ENCODE results near the gene OR10H3. TPM values are rescaled to one million over a fixed set of nuclear protein-coding genes. Genes with fewer than 3 reads are reported as not detected.

OR10H3 gene, protein sequence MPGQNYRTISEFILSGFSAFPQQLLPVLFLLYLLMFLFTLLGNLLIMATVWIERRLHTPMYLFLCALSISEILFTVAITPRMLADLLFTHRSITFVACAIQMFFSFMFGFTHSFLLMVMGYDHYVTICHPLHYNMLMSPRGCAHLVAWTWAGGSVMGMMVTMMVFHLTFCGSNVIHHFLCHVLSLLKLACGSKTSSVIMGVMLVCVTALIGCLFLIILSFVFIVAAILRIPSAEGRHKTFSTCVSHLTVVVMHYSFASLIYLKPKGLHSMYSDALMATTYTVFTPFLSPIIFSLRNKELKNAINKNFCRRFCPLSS
- total RNA-seq: not detected
- not detected for polyA plus RNA-seq

DNA sequence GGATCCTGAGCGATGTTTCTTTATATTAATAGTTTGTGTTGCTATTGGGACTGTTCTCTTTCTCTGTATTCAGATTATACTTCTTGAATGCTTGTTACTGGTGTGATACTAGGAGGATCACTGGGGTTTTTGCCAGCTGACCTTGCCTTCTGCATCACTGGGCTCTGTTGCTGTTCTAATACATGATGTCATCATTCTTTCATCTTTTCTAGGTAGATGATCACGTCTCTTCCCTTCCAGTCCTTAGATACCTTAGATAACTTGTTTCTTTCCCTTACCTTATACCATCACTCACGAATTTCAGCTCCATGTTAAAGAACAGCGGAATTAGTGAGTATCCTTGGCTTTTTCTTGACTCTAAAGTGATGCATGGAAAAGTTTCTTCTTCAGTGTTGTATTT, at the start of gene OR10H3:
OR10H3 (plus strand) TSS at position 264 of the 400 bp plus-strand sequence. CDS start 3,408 bp downstream, outside the sequence.
- Histone ChIP-seq H3K9me3 (ENCODE audit: control insufficient read depth in 1 of 2, low read length in 2 of 2) (no peaks in the 10 kb centered on the region), H3K27ac (ENCODE audit: low read depth, low read length) (no peak within 1 kb of the TSS), H3K27me3 (ENCODE audit: insufficient read depth, low read length) (no peaks in the 10 kb centered on the region), H3K4me3 (ENCODE audit: low read length in 2 of 2) (no peak within 1 kb of the TSS), H3K4me1 (ENCODE audit: insufficient read depth, low read length) (no peaks in the 10 kb centered on the region), H3K36me3 (ENCODE audit: insufficient read depth, low read length) (no peaks in the 10 kb centered on the region)
- Mint-ChIP-seq H3K27ac (no peak within 1 kb of the TSS), H3K9me3 (peaks cover 3 to 18% (median 13%) of the 10 kb centered on the region in 8 donors), H3K4me3 (no peak within 1 kb of the TSS), H3K4me1 (no peaks in the 10 kb centered on the region), H3K36me3 (peaks cover 0 to 5% of the 10 kb centered on the region in 2 donors), H3K27me3 (peaks cover 10 to 14% of the 10 kb centered on the region in 2 donors)
- intact Hi-C loops (cut with micrococcal nuclease): no loop called here
- POLR2A ChIA-PET (ENCODE audit: partially characterized antibody): no interaction called here
- DNase-seq: no peak
- CTCF ChIA-PET (ENCODE audit: partially characterized antibody): no interaction called here

DNA sequence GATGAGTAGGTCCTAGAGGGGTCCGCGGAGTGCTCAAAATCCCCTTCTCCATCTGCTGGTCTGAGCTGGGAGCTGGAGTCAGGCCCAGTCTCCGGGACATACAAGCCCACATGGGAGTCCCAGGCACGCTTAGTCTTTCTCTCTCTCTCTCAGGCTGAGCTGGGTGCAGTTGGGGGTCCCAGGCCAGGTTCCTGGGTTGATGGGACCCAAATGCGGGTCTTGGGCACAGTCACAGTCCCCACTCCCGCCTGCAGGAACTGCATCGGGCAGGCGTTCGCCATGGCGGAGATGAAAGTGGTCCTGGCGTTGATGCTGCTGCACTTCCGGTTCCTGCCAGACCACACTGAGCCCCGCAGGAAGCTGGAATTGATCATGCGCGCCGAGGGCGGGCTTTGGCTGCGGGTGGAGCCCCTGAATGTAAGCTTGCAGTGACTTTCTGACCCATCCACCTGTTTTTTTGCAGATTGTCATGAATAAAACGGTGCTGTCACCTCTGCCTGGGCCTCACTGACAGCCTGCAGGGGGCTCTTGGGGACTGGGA, 41.1 kb upstream of the OR10H3 start:
- Histone ChIP-seq H3K27ac (ENCODE audit: low read depth, low read length) (no peak overlapping the region), H3K36me3 (ENCODE audit: insufficient read depth, low read length) (no peaks in the 10 kb centered on the region), H3K27me3 (ENCODE audit: insufficient read depth, low read length) (peaks cover 3% of the 10 kb centered on the region), H3K4me1 (ENCODE audit: insufficient read depth, low read length) (no peaks in the 10 kb centered on the region), H3K4me3 (ENCODE audit: low read length in 2 of 2) (no peak overlapping the region), H3K9me3 (ENCODE audit: control insufficient read depth in 1 of 2, low read length in 2 of 2) (no peaks in the 10 kb centered on the region)
- H3K36me3 Mint-ChIP-seq: no peaks in the 10 kb centered on the region
- H3K27ac Mint-ChIP-seq: no peak overlapping the region
- peaks cover 0 to 8% (median 2%) of the 10 kb centered on the region in 8 donors for H3K9me3 Mint-ChIP-seq
- DNase-seq: no peak
- CTCF ChIA-PET (ENCODE audit: partially characterized antibody): no interaction called here
- no peaks in the 10 kb centered on the region for H3K4me1 Mint-ChIP-seq
- H3K4me3 Mint-ChIP-seq: no peak overlapping the region
- intact Hi-C loops (cut with micrococcal nuclease): no loop called here
- peaks cover 21 to 25% of the 10 kb centered on the region in 2 donors for H3K27me3 Mint-ChIP-seq
- POLR2A ChIA-PET (ENCODE audit: partially characterized antibody): interaction anchor here (0.7 kb wide), 1 partner anchor 86 kb away, joined by 3 read pairs; no protein-coding TSS in a partner anchor

DNA sequence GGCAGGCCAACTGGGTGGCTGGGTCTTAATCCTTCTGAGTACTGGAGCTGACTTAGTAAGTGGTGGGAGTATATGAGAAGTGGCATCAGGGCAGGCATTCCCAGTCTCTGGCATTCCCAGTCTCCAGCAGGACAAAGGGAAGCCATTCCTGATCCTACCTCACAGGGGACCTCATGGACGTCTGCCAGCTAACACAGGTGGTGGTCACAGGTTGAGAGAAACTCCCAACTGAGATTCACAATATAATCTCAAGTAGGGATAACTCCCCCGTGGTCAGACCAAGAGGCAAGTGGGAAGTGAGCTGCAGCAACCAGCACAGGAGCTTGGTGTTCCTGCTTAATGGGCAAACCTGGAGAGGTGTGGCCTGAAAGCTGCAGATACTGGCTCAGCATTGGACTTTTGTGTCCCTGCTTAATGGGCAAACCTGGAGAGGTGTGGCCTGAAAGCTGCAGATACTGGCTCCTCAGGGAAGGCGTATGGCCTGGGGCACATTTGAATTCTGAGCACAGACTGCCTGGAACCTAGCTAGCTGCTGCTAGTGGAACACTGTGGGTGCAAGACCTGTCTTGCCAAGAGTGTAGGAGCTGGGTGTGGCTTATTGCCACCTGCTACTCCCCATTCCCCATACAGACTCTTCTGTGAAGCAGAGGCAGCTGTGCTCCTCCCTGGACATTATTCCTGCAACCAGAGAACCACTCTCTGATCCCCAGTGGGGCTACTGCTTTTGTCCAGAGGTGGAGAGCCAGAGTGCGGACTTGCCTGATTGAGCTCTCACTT, 35.8 kb upstream of the OR10H3 start:
- no peaks in the 10 kb centered on the region for H3K36me3 ChIP-seq (ENCODE audit: insufficient read depth, low read length)
- POLR2A ChIA-PET (ENCODE audit: partially characterized antibody): no interaction called here
- no peak overlapping the region for H3K27ac ChIP-seq (ENCODE audit: low read depth, low read length)
- H3K4me1 Mint-ChIP-seq: no peaks in the 10 kb centered on the region
- no peak for DNase-seq
- H3K9me3 ChIP-seq (ENCODE audit: control insufficient read depth in 1 of 2, low read length in 2 of 2): no peaks in the 10 kb centered on the region
- H3K27me3 Mint-ChIP-seq: peaks cover 20 to 35% of the 10 kb centered on the region in 2 donors
- CTCF ChIA-PET (ENCODE audit: partially characterized antibody): no interaction called here
- intact Hi-C loops (cut with micrococcal nuclease): no loop called here
- H3K9me3 Mint-ChIP-seq: peaks cover 0 to 8% (median 6%) of the 10 kb centered on the region in 8 donors
- H3K4me1 ChIP-seq (ENCODE audit: insufficient read depth, low read length): no peaks in the 10 kb centered on the region
- no peak overlapping the region for H3K4me3 ChIP-seq (ENCODE audit: low read length in 2 of 2)
- no peak overlapping the region for H3K27ac Mint-ChIP-seq
- H3K27me3 ChIP-seq (ENCODE audit: insufficient read depth, low read length): peaks cover 3% of the 10 kb centered on the region
- H3K36me3 Mint-ChIP-seq: no peaks in the 10 kb centered on the region
- no peak overlapping the region for H3K4me3 Mint-ChIP-seq

DNA sequence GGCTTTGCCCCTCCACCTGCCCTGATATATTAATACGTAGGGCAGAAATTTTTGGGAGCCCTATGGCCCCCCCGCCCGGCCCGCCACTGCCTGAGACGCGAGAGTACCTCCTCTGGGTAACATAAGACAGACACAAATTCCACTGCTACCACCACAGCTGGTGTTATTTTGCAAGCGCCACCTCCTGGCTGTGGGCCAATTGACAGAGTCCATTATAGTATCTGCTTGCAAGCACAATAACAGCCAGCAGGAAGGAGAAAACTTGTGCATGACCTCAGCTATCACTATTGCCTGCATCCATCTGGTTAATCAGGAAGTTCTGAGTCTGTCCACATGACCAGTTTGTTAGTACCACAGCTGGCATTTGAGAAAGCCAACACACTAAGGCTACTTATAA, 35.3 kb upstream of the OR10H3 start:
- H3K27me3 ChIP-seq (ENCODE audit: insufficient read depth, low read length): peaks cover 3% of the 10 kb centered on the region
- no peaks in the 10 kb centered on the region for H3K36me3 ChIP-seq (ENCODE audit: insufficient read depth, low read length)
- no peak overlapping the region for H3K27ac ChIP-seq (ENCODE audit: low read depth, low read length)
- intact Hi-C loops (cut with micrococcal nuclease): no loop called here
- DNase-seq: peak in 2 of 5 donors; percentile 4 to 5
- H3K4me3 ChIP-seq (ENCODE audit: low read length in 2 of 2): no peak overlapping the region
- Mint-ChIP-seq H3K27ac (no peak overlapping the region), H3K27me3 (peaks cover 20 to 35% of the 10 kb centered on the region in 2 donors), H3K4me1 (no peaks in the 10 kb centered on the region), H3K36me3 (no peaks in the 10 kb centered on the region), H3K9me3 (peaks cover 0 to 9% (median 6%) of the 10 kb centered on the region in 8 donors), H3K4me3 (no peak overlapping the region)
- H3K4me1 ChIP-seq (ENCODE audit: insufficient read depth, low read length): no peaks in the 10 kb centered on the region
- ChIA-PET POLR2A (ENCODE audit: partially characterized antibody) (no interaction called here), CTCF (ENCODE audit: partially characterized antibody) (no interaction called here)
- H3K9me3 ChIP-seq (ENCODE audit: control insufficient read depth in 1 of 2, low read length in 2 of 2): no peaks in the 10 kb centered on the region

DNA sequence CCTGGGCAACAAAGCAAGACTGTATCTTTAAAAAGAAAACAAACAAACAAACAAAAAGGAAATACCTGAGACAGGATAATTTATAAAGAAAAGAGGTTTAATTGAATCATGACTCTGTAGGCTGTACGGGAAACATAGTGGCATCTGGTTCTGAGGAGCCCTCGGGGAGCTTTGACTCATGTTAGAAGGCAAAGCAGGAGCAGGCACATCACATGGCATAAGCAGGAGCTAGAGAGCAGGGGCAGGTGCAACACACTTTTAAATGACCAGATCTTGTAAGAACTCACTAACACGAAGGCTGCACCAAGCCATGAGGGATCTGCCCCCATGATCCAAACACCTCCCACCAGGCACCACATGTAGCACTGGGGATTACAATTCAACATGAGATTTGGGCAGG, 23.1 kb upstream of the OR10H3 start:
- H3K9me3 ChIP-seq (ENCODE audit: control insufficient read depth in 1 of 2, low read length in 2 of 2): no peaks in the 10 kb centered on the region
- ChIA-PET CTCF (ENCODE audit: partially characterized antibody) (no interaction called here), POLR2A (ENCODE audit: partially characterized antibody) (no interaction called here)
- no peak overlapping the region for H3K4me3 Mint-ChIP-seq
- no peak for DNase-seq
- peaks cover 7 to 16% of the 10 kb centered on the region in 2 donors for H3K27me3 Mint-ChIP-seq
- intact Hi-C loops (cut with micrococcal nuclease): no loop called here
- no peak overlapping the region for H3K27ac Mint-ChIP-seq
- H3K9me3 Mint-ChIP-seq: peaks cover 0 to 3% (median 0%) of the 10 kb centered on the region in 8 donors
- peaks cover 0 to 1% (median 0%) of the 10 kb centered on the region in 4 donors for H3K4me1 Mint-ChIP-seq
- H3K4me1 ChIP-seq (ENCODE audit: insufficient read depth, low read length): no peaks in the 10 kb centered on the region
- no peak overlapping the region for H3K4me3 ChIP-seq (ENCODE audit: low read length in 2 of 2)
- H3K36me3 Mint-ChIP-seq: no peaks in the 10 kb centered on the region
- no peaks in the 10 kb centered on the region for H3K27me3 ChIP-seq (ENCODE audit: insufficient read depth, low read length)
- H3K27ac ChIP-seq (ENCODE audit: low read depth, low read length): no peak overlapping the region
- no peaks in the 10 kb centered on the region for H3K36me3 ChIP-seq (ENCODE audit: insufficient read depth, low read length)

DNA sequence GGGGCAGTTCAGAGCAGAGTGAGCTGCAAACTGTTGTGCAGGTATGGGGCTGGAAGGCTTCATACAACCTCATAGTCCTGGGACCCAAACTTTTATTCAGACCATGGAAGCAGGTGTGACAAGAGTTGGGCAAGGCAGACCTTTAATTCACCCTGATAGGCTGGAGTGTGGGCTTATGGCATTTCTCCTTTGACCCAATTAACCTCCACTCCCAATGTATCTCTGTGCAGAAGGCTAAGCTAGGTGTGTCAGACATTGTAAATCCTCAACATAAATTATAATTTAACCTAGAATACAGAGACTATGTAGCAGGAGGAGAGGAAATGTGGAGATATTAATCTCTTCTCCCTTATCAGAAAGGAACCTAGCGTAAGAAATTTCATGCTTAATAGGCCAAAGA, 22.1 kb upstream of the OR10H3 start:
- ChIA-PET CTCF (ENCODE audit: partially characterized antibody) (no interaction called here), POLR2A (ENCODE audit: partially characterized antibody) (no interaction called here)
- Histone ChIP-seq H3K4me1 (ENCODE audit: insufficient read depth, low read length) (no peaks in the 10 kb centered on the region), H3K27me3 (ENCODE audit: insufficient read depth, low read length) (no peaks in the 10 kb centered on the region), H3K9me3 (ENCODE audit: control insufficient read depth in 1 of 2, low read length in 2 of 2) (no peaks in the 10 kb centered on the region), H3K4me3 (ENCODE audit: low read length in 2 of 2) (no peak overlapping the region), H3K27ac (ENCODE audit: low read depth, low read length) (no peak overlapping the region), H3K36me3 (ENCODE audit: insufficient read depth, low read length) (no peaks in the 10 kb centered on the region)
- DNase-seq: no peak
- Mint-ChIP-seq H3K36me3 (no peaks in the 10 kb centered on the region), H3K27me3 (peaks cover 9 to 16% of the 10 kb centered on the region in 2 donors), H3K4me1 (peaks cover 0 to 1% (median 0%) of the 10 kb centered on the region in 4 donors), H3K9me3 (peaks cover 0 to 3% (median 0%) of the 10 kb centered on the region in 8 donors), H3K27ac (no peak overlapping the region), H3K4me3 (no peak overlapping the region)
- intact Hi-C loops (cut with micrococcal nuclease): no loop called here

DNA sequence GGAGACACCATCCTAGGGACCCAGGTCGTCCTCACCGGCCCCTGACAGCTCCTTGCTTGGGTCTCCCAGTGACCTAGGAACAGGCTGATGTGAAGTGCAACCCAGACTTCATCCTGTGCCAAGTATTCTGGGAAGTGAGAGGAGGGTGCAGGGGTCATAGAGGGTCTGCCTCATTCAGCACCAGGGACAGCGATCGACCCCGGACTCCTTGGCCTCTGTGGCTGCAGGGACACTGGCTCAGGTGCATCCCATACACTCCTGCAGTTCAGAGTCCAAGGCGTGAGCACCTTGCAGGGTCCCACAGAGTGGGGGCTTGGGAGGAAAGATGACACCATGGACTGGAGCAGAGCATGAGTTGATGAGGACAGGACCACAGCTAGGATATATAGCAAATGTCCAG, 20.0 kb upstream of the OR10H3 start:
- Histone ChIP-seq H3K27ac (ENCODE audit: low read depth, low read length) (no peak overlapping the region), H3K9me3 (ENCODE audit: control insufficient read depth in 1 of 2, low read length in 2 of 2) (no peaks in the 10 kb centered on the region), H3K27me3 (ENCODE audit: insufficient read depth, low read length) (no peaks in the 10 kb centered on the region), H3K4me3 (ENCODE audit: low read length in 2 of 2) (no peak overlapping the region), H3K36me3 (ENCODE audit: insufficient read depth, low read length) (no peaks in the 10 kb centered on the region), H3K4me1 (ENCODE audit: insufficient read depth, low read length) (no peaks in the 10 kb centered on the region)
- Mint-ChIP-seq H3K4me1 (peaks cover 0 to 1% (median 0%) of the 10 kb centered on the region in 4 donors), H3K36me3 (no peaks in the 10 kb centered on the region), H3K27me3 (peaks cover 14 to 27% of the 10 kb centered on the region in 2 donors), H3K27ac (no peak overlapping the region), H3K9me3 (peaks cover 0 to 4% (median 0%) of the 10 kb centered on the region in 8 donors), H3K4me3 (no peak overlapping the region)
- CTCF ChIA-PET (ENCODE audit: partially characterized antibody): no interaction called here
- no peak for DNase-seq
- intact Hi-C loops (cut with micrococcal nuclease): no loop called here
- POLR2A ChIA-PET (ENCODE audit: partially characterized antibody): no interaction called here
